SIG-M5 (cell line): ENCODE measurements around the gene CDK2.
"Not testable (repeated sequence)": the region's sequence is repeated elsewhere in the genome, so short reads cannot be mapped to it uniquely, and the experiment has no call there.

Source experiments
- DNase-seq: peaks from one replicate; lab custom pipeline; 2025; lab: John Stamatoyannopoulos, UW

The CDK2 gene

DNA sequence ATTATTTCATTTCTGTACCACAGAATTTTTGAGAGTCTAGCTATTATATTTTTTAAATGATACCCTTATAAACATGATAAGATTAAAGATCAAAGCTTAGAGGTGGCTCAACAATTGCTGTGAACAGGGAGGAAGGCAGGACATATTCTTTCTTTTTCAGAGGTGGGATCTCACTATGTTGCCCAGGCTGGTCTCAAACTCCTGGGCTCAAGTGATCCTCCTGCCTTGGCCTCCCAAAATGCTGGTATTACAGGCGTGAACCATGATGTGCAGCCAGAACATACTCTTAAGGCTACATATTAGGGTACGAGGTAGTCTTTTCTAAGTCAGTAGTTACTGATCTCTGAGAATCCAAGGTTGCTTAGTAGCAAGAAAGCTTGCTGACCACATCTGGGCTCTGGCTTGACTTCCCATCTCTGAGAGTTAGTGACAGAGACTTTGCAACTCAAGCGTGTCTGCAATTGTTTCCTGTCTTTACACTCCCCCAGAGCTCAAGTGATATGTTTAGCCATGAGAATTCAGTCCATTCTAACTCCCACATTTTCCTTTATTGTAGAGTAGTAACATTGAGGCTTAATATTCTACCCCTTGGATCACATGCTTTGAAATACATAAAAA is 15.8 kb downstream of the CDK2 start:
- no peak for DNase-seq

DNA sequence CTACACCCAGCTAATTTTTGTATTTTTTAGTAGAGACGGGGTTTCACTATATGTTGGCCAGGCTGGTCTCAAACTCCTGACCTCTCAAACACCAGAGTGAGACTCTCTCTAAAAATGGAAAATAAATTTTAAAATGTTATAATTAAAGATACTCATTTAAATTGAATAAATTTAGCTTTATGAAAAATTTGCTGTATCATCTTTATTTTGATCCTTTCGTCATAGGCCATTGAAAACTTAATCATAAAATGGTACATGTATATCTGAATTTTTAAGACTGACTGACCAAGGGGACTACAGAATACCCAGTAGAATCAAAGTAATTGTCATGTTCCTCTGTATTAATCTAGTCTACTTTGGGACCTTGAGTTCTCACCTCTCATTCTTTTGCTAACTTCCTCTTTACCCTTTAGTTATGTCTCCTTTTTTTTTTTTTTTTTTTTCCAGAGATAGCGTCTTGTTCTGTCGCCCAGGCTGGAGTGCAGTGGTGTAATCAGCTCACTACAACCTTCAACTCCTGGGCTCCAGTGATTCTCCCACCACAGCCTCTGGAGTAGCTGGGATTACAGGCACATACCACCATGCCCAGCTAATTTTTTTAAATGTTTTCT is 16.7 kb downstream of the CDK2 start:
- DNase-seq: no peak

DNA sequence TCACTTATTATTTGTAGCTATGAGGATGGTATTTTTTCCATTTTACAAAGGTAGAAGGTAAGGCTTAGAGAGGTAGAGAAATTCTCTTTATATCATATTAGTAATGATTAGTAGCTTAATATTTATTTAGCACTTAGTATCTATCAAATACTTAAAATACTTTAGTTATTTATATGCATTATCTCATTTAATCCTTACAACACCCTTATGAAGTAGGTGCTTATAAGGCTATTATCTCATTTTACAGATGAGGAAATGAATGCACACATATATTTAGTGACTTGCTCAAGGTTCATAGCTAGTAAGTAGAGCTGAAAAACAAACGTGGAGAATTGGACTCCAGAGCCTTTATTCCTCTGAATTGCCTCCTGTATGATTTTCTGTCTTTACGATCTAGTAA is 18.2 kb downstream of the CDK2 start:
- DNase-seq: no peak

DNA sequence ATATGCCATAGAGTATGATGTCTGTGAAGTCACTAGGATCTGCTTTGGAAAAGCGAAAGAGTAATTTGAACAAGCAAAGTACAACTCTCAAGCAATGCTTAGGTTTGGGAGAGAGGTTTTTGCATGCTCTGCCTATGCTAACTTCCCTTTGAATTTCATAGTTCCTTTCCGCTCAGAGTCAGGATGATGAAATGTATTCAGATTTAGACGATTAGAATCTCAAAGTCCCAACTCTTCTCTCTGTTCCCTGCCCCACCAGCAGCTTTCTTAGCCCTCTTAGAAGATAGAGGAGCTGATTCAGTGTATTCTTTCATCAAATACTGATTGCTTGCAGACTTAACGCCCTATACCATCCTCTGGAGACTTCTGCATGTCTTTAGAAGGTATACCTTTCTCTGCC is 18.7 kb downstream of the CDK2 start:
- no peak for DNase-seq

DNA sequence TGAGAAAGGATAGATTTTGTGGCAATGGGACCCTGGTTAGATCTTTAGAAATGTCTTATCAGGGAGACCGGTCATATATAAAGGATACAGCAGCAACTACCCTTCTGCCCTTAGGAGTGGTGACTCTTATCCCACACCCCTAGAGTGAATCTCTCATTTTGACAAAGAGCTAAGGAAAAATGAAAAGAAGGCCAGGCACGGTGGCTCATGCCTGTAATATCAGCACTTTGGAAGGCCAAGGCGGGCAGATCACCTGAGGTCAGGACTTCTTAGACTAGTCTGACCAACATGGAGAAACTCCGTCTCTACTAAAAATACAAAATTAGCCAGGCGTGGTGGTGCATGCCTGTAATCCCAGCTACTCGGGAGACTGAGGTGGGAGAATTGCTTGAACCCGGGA is 19.3 kb downstream of the CDK2 start:
- DNase-seq: not testable (repeated sequence)

DNA sequence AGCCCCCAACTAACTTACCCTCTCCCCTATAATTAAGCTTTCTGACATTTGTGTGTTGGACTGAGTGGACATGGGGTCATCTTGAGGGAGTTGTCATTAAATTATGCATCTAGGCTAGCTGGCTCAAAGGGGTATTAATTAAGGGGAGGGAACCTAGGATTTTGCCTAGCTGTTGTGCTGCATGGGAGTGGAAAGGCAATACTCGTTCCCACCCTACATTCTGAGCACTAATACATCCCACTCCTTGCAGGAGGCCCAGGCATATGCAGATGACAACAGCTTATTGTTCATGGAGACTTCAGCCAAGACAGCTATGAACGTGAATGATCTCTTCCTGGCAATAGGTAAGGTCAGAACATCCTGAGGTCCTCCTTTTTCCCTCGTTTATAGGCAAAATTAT is 24.5 kb downstream of the CDK2 start:
- DNase-seq: no peak

DNA sequence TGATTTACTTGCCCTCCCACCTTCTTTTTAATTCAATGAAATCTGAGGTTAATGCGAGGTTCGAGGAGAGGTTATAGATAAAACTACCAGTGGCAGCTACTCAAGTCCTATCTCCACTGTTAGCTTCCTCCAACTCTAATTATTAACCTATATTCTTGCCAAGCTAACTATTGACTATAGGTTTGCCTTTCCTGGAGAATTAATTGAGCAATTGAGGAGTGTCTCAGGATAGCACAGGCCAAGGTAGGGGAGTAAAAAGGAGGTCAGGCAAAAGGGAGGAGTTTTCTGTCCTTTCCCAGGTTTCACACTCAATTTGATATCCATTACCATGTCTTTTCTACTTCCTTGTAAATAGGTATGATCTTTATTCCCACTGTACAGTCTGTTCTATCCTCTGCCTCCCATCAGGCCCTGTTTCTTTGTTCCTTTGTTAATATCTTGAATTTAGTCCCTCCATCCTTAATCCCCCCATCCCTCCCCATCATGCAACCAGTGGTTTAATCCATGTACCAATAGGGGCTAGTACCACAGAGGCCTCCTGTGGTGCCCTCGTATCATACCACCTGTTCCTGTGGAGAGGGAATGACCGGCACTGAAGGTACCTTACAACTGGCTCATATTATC is 26.7 kb downstream of the CDK2 start:
- no peak for DNase-seq

DNA sequence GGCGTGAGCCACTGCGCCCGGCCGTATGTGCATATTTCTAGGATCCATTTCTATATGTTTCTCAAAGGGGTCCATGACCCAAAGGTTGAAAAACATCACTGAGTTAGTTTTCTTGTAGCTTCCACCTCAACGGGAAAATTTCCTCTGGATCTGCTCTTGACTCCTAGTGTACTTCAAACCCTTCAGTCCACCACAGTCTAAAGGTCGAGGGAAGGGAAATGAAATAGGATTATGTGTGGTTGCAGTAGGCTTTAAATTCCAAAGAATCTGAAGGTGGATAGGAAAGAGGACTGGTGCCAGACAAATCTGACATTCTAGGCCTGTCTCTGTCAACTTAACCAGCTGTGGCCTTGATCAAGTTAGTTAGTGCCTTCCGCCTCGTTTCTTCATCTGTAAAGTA is 28.7 kb downstream of the CDK2 start:
- DNase-seq: no peak

DNA sequence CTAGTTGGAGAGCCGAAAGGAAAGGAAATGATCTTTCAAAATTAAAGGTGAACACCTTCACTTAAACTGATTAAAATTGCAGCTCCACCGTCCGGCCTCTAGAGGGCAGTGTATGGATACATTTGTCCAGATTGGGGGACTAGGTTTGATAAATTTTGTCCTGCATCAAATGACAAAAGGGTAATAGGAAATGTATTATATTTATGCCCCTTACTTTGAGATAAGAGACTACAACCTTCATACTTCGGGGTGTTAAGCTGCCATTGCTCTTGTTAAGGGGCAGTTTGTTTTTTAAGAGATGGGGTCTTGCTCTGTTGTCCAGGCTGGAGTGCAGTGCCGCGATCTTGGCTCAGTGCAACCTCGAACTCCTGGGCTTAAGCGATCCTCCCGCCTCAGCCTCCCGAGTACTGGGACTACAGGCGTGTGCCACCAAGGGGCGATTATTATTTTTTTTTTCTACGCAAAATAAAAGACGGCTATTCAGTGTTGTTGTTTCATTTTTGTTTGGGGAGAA is 29.6 kb downstream of the CDK2 start:
- no peak for DNase-seq

DNA sequence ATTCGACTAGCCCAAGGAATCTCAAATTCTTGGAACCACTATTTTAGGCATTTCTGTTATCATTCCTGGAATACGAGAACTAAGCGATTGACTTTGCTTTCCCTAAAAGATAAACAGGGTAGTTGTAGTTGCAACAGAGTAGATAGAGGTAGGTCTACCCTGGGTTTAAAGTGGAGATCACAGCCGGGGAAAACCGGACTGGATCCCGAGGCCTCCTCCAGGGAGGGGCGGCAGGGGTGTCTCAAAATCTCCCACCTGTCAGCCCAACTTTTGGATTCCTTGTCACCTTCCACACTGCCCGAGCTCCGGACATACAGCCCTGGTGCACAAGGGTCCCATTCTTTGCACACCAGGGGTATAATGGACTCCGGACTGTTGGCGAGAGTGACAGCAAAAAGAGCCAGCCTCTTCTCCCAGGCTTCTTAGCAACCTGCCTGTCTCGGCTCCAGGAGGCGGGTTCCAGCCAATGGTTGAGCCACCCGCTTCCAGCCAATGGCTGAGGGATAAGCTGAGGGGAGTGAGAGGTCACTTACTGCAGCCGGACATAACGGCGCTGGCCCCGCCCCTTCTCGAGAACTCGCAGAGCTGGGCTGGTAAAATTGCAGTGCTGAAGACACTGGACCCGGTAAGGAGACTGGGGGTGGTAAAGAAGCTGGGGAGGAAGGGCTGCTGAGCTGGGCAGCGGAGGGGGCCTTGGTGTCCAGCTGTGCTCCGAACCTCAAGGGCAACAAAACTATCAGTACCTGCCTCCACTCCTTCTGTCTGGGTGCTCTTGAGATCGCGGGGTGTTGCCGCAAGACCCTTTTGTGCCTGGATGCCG is 30.3 kb downstream of the CDK2 start, which contains the start of gene SUOX:
SUOX (plus strand) TSS at position 562 of the 820 bp plus-strand sequence. CDS start 4,946 bp downstream, outside the sequence.
- no peak for DNase-seq

DNA sequence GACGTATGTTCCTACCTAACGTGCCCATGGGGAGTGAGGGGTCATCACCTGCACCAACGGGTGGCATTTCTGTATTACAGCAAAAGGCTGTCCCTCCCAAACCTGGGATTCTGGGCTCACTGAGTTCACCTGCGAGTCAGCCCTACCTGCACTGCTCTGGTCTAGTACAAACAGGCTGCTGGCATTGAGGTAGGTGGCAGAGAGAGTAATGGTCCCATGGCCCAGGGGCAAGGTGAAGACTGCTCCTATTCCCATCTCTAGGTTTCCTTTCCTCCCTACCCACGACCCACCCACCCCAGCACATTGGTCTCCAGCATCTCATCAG is 30.9 kb downstream of the CDK2 start:
- no peak for DNase-seq

DNA sequence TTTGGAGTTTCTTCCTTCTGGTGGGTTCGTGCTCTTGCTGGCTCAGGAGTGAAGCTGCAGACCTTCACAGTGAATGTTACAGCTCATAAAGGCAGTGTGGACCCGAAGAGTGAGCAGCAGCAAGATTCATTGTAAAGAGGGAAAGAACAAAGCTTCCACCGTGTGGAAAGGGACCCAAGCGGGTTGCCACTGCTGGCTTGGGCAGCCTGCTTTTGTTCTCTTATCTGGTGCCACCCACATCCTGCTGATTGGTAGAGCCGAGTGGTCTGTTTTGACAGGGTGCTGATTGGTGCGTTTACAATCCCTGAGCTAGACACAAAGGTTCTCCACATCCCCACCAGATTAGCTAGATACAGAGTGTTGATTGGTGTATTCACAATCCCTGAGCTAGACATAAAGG is 32.9 kb downstream of the CDK2 start:
- not testable (repeated sequence) for DNase-seq

DNA sequence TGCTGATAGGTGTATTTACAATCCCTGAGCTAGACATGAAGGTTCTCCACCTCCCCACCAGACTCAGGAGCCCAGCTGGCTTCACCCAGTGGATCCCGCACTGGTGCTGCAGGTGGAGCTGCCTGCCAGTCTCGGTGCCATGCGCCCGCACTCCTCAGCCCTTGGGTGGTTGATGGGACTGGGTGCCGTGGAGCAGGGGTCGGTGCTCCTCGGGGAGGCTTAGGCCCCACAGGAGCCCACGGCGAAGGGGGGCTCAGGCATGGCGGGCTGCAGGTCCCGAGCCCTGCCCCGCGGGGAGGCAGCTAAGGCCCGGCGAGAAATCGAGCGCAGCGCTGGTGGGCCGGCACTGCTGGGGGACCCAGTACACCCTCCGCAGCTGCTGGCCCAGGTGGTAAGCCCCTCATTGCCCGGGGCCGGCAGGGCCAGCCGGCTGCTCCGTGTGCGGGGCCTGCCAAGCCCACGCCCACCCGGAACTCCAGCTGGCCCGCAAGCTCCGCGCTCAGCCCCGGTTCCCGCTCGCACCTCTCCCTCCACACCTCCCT is 33.4 kb downstream of the CDK2 start:
- not testable (repeated sequence) for DNase-seq

DNA sequence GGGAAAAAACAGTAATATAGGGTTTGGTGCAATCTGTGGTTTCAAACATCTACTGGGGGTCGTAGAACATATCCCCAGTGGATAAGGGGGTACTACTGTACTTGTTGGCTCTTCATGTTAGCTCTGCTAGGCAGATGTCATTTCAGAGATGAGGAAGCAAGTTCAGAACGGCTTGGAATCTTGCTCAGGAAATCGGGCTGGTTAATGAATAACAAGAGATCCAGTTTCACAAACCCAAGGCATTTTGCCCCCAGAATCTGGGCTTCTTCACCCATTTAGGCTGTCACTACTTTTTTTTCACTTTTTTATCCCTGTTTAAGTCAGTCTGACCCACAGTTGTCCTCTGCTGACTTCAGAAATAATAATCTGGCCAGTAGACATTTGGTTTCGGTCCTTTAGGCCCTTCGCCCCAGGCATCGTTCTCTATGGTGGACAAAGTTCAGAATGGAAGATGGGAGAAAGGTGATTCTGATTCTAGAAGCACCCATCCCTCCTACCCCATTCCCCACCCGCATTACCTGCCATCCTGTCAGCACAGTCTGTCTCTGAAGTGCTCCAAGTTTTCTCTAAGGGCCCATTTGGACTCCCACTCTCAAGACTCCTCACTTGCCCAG is 35.0 kb downstream of the CDK2 start:
- DNase-seq: no peak

DNA sequence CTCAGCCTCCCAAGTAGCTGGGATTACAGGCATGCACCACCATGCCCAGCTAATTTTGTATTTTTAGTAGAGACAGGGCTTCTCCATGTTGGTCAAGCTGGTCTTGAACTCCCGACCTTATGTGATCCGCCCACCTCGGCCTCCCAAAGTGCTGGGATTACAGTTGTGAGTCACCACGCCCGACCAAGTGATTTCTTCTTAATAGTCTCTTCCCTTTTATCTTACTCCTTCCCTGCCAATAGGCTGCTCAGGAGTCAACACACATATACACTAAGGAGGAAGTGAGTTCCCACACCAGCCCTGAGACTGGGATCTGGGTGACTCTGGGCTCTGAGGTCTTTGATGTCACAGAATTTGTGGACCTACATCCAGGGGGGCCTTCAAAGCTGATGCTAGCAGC is 36.7 kb downstream of the CDK2 start:
- not testable (repeated sequence) for DNase-seq

DNA sequence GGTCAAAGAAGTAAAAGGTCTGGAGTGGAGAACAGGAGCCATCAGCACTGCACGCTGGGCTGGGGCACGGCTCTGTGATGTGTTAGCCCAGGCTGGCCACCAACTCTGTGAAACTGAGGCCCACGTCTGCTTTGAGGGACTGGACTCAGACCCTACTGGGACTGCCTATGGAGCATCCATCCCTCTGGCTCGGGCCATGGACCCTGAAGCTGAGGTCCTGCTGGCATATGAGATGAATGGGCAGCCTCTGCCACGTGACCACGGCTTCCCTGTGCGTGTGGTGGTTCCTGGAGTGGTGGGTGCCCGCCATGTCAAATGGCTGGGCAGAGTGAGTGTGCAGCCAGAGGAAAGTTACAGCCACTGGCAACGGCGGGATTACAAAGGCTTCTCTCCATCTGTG is 37.6 kb downstream of the CDK2 start:
- DNase-seq: no peak

DNA sequence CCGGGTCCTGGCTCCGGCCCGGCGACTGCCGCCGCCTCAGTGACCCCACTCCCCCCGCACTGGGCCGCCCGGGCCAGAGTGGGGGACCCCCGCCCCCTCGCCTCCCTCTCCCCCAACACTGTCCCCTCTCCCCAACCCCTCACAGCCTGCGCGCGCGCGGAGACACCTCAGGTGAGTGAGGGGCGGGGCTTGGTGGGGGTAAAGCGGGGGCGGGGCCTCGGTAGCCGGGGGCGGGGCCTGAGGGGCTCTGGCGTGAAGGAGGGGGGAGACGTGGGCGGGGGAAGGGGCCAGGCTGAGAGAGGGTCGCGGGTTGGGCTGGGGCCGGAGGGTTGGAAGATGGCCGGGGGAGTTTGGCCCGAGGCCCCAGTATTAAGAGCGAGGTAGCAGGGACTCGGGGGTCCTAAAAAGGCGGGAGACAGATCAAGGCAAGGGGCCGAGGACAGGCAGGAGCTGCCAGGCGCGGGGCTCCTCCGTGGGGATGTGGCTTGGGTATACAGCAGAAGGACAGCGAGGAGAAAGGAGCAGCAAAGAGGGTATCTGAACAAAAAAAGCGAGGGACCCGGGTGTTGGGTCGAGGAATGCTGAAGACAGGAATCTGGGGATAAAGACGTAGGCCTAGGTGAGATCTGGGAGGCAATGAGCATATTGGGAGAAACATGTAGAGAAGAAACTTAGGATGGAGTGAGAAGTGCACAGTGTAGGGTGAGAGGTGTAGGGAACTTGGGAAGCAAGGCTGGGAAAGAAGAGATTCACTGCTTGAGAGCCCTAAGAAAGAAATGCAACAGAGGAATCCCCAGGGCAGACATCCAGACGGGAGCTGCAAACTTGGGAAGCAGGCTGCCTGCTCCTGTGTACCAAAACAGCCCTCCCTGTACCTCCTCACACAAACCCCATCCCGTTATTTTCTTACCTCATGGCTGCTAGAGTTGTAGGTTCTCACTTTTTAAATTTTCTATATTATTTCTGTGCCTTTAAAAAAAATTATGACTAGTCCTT is 41.2 kb downstream of the CDK2 start:
- DNase-seq: no peak

DNA sequence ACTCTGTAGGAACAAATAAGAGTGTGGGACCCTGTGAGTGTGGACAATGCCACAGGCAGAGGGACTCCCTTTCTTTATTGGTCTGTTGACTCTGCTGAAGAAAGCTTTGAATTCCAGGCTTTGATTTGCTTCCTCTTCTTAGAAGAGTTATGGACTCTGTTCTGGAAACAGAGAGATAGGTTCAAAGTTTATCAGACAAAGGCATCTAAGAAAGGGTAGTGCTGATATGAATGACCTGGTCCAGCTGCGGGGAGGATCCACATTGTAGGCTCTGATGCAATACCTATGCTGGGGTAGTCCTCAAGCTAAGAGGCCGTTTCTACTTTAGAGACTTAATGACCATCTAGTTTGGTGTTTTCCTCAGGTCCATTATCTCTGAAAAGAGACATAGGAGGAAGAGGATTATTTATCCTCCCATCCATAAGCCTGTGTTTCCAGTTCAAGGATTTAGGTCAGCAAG is 43.5 kb downstream of the CDK2 start:
- no peak for DNase-seq

DNA sequence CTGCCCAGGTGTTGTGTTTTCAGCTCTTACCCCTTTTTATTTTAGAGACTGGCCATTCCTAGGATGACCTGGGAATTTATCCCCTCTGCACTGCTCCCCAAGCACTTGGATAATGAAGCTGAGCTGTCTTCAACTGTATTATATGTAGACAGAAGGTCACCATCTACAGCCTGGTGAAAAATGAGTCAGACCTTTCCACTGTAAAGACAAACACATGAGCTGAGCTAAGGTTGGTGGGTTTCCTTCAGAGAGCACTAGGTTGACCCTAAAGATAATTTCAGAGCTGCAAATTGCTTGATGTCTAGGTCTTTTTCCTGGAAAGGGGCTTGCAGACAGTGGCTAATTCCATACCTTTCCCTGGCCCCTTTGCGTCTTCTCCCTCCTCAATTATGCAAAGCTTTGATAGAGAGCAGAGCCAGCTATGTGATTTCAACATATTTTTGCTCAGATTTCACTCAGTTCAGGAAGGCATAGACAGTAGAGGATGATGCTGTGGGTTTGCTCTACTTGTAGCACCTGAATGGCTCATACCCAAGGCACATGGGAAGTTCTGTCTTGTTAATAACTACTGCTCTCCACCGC is 45.0 kb downstream of the CDK2 start:
- no peak for DNase-seq

DNA sequence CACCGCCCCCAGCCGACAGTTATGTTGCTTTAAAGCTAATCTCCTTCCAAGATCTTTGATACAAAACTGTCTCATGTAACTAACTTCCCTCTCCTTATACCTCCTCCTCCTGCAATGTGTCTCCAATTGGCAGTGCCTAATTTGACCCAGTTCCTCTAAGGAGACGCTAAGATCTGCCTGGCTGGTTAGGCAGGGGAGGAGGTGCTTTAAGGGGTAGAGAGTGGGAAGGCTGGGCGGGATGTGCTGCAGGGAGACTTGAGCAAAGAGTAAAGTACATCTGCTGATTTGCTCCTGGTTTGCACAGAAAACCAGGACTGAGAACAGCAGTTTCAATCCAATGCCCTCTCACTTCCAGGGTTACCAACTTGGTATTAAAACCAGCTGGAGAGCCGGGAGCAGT is 46.9 kb downstream of the CDK2 start:
- no peak for DNase-seq
